ENCODE data around the gene UBE2G1.

UBE2G1 gene

GRCh38 chr17:4248504-4249277 lies 117.8 kb downstream of the UBE2G1 start:
- H3K4me3 ChIP-seq (ENCODE audit: low read depth, low read length), result no peak overlapping the region
- TF ChIP-seq CTCF (IDR thresholded peaks at IDR 0.05; ENCODE audit: low read depth, low read length), result no peak

- no peak for TF ChIP-seq CTCF (IDR thresholded peaks at IDR 0.05; ENCODE audit: low read depth, low read length)
Measured at GRCh38 chr17:4247971-4248388, 118.5 kb downstream of the UBE2G1 start.

GRCh38 chr17:4247361-4247970 lies 119.0 kb downstream of the UBE2G1 start:
- H3K4me3 ChIP-seq (ENCODE audit: low read depth, low read length), result no peak overlapping the region

More at GRCh38 chr17:4247971-4248388, 118.5 kb downstream of the UBE2G1 start:
- no peak overlapping the region for H3K4me3 ChIP-seq (ENCODE audit: low read depth, low read length)

DNA sequence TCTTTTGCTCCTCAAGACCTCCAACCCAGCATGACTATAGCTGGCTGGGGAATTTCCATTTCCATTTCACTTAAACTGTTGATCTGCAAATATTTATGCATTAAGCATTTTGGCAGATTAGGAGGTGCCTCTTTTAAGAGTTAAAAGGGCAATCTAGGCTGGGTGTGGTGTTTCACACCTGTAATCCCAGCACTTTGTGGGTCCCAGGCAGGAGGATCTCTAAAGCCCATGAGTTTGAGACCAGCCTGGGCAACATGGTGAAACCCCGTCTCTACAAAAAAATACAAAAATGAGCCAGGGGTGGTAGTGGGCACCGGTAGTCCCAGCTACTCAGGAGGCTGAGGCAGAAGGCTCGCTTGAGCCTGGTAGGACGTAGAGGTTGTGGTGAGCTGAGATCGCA lies 119.8 kb downstream of the UBE2G1 start:
- H3K4me3 ChIP-seq (ENCODE audit: low read depth, low read length), result no peak overlapping the region
- no peak for TF ChIP-seq CTCF (IDR thresholded peaks at IDR 0.05; ENCODE audit: low read depth, low read length)

More at GRCh38 chr17:4247361-4247970, 119.0 kb downstream of the UBE2G1 start:
- TF ChIP-seq CTCF (IDR thresholded peaks at IDR 0.05; ENCODE audit: low read depth, low read length), result no peak

DNA sequence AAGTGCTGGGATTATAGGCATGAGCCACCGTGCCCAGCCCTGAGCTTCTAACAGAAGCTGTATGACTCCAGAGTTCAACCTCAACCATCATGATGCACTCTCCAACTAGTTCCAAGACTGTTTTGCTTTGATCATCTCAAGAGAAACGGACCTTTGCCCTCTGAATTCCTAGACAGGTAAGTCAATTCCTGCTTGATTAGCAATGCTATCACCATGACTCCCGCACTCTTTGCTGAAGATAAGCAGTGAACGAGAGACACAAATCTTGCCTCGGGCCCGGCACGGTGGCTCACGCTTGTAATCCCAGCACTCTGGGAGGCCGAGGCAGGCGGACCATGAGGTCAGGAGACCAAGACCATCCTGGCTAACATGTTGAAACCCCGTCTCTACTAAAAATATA lies 124.9 kb downstream of the UBE2G1 start:
- TF ChIP-seq CTCF (IDR thresholded peaks at IDR 0.05; ENCODE audit: low read depth, low read length), result no peak

GRCh38 chr17:4236456-4236855 lies 130.0 kb downstream of the UBE2G1 start:
- no peak for TF ChIP-seq CTCF (IDR thresholded peaks at IDR 0.05; ENCODE audit: low read depth, low read length)
- no peak overlapping the region for H3K4me3 ChIP-seq (ENCODE audit: low read depth, low read length)

More for the DNA sequence above, 124.9 kb downstream of the UBE2G1 start:
- no peak overlapping the region for H3K4me3 ChIP-seq (ENCODE audit: low read depth, low read length)
